Neural cell (in vitro differentiated cells): ENCODE measurements around the gene KDM1A.
"Not testable (repeated sequence)": the region's sequence is repeated elsewhere in the genome, so short reads cannot be mapped to it uniquely, and the experiment has no call there.

Source experiments
- CTCF ChIP-seq: fragments of 450-650 bp; IDR thresholded peaks from 2 replicates; pipeline ENCODE4 v1.5.1; 2014; ENCODE audit warnings: antibody characterized with exemption, mild to moderate bottlenecking, moderate library complexity; ENCODE audit not compliant: poor library complexity, severe bottlenecking
- EP300 ChIP-seq: fragments of 450-650 bp; conservative IDR thresholded peaks from 2 replicates; pipeline ENCODE4 v1.6.1; 2014; ENCODE audit warnings: antibody characterized with exemption, mild to moderate bottlenecking, moderate library complexity; ENCODE audit not compliant: poor library complexity, severe bottlenecking
- EZH2 ChIP-seq: fragments of 200-600, 300-800 bp; shearing (Covaris generic), sonication (generic); IDR thresholded peaks from 2 replicates; pipeline ENCODE4 v1.6.1; 2014; ENCODE audit warnings: antibody characterized with exemption, low read length, borderline replicate concordance, mild to moderate bottlenecking; ENCODE audit not compliant: insufficient read depth, poor library complexity, severe bottlenecking
- MXI1 ChIP-seq: fragments of 450-650 bp; conservative IDR thresholded peaks from 2 replicates; pipeline ENCODE4 v1.6.1; 2014; ENCODE audit warnings: antibody characterized with exemption, mild to moderate bottlenecking; ENCODE audit not compliant: poor library complexity, severe bottlenecking
- POLR2AphosphoS5 ChIP-seq: IDR thresholded peaks from 2 replicates; pipeline ENCODE4 v1.6.1; 2012
- RAD21 ChIP-seq: fragments of 450-650 bp; conservative IDR thresholded peaks from 2 replicates; pipeline ENCODE4 v1.6.1; 2014; ENCODE audit warnings: antibody characterized with exemption, mild to moderate bottlenecking, moderate library complexity
- REST ChIP-seq: IDR thresholded peaks from 2 replicates; pipeline ENCODE4 v1.6.1; 2012; ENCODE audit warnings: borderline replicate concordance
- TAF1 ChIP-seq: IDR thresholded peaks from 2 replicates; pipeline ENCODE4 v1.6.1; 2012; ENCODE audit warnings: low read depth

DNA sequence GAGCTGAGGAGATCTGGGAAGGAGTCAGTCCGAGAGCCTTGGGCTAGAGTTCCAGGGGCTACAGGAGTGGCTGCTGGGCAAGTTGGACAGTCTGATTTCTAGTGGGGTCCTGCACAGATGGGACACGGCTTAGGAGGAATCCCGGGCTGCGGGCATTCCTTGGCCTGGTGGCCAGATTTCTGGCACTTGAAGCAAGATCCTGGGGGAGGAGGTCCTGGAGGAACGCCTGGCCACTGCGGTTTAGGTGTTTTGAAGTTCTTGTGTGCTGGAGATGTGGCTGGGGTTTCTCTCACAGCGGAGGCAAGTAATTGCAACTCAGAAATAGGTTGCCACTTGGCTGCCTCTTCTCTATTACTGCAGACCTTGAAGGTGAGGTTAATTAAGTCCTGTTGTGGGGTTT lies 17.1 kb upstream of the KDM1A start:
- not testable (repeated sequence) for TF ChIP-seq TAF1, EP300, EZH2, CTCF, POLR2AphosphoS5, RAD21, MXI1, REST
